Effector CD8-positive, alpha-beta T cell (primary cell): ENCODE results near the gene SMU1.
"Not testable (repeated sequence)": the region's sequence is repeated elsewhere in the genome, so short reads cannot be mapped to it uniquely, and the experiment has no call there.

Experiments used
- DNase-seq: peaks from one replicate; lab custom pipeline; 2025; lab: John Stamatoyannopoulos, UW

SMU1 gene

DNA sequence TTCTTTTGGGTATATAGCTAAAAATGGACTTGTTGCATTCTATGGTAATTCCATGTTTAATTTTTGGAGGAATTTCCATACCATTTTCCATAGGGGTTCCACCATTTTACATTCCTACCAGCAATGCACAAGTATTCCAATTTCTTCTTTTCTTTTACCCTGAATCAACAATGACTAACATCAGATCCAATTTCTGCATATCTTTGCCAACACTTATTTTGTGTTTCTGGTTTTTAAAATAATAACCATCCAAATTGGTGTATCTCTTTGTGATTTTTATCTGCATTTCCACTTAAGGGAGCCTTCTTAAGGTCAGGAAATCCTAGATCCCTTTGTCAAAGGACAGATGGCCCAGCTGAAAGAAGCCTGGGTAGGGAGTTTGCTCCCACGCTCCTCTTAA, 29.5 kb upstream of the SMU1 start:
- DNase-seq: no peak

- DNase-seq: no peak
These were observed 29.0 kb upstream of the SMU1 start for GRCh38 chr9:33105504-33105903.

DNA sequence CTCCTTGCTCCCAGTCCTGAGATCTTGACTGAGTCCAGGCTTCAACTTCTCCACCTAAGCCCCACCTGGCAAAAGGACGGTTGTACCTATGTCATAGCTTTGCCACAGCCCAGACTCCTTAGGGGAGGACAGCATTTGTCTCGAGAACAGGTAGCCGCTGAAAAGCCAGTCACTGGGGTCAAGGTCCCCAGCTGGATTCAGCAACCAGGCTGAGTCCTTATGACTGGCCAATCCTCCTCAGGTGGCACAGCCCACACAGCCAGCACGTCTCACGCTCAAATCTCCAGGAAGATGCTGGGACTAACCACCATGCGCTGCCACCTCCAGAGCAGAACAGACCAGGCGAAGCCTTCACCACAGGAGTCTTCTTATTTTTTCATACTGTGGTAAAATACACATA, 27.9 kb upstream of the SMU1 start:
- DNase-seq: no peak

GRCh38 chr9:33103501-33104281, 27.2 kb upstream of the SMU1 start:
- no peak for DNase-seq

DNA sequence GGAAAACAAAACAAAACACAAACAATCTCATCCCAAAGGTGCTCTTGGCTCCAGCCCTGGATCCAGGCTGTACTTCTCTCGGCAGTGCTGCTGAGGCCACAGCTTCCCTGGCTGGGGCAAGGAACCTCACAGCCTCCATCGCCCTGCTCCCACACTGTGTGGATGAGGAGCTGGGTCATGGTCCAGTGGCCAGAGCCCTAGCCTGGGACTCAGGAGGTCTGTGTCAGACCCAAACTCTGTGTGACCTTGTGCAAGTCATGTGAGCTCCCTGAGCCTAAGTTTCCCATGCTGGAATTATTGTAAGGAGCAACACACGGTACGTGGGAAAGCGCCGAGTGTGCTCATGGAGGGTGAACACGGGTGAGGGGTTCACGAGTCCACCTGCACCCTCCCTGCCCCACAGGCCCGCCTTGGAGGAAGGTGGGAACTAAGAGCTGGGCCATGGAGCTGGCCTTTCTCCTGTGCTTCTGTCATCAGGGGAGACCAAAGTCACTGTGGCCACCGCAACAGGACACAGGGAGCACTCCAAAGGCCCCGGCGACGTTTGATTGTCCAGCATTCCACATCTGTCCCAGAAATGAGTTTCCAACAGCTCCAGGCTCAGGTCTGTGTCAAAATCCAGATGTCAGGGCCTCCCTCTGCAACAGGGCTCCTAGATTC, 26.2 kb upstream of the SMU1 start:
- DNase-seq: no peak

GRCh38 chr9:33101104-33101951, 24.9 kb upstream of the SMU1 start:
- DNase-seq: no peak

GRCh38 chr9:33099754-33100153, 23.3 kb upstream of the SMU1 start:
- no peak for DNase-seq

- no peak for DNase-seq
These were observed 20.7 kb upstream of the SMU1 start for GRCh38 chr9:33097192-33097591.

- DNase-seq: no peak
These were observed 16.2 kb upstream of the SMU1 start for GRCh38 chr9:33092634-33093033.

DNA sequence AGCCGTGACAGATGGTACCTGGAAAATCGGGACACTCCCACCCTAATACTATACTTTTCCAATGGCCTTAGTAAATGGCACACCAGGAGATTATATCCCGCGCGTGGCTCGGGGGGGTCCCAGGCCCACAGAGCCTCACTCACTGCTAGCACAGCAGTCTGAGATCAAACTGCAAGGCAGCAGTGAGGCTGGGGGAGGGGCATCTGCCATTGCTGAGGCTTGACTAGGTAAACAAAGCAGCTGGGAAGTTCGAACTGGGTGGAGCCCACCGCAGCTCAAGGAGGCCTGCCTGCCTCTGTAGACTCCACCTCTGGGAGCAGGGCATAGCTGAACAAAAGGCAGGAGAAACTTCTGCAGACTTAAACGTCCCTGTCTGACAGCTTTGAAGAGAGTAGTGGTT, 9.2 kb upstream of the SMU1 start:
- not testable (repeated sequence) for DNase-seq

- DNase-seq: no peak
These were observed 6.3 kb upstream of the SMU1 start for GRCh38 chr9:33082538-33083326.

GRCh38 chr9:33082128-33082527, 5.7 kb upstream of the SMU1 start:
- DNase-seq: no peak

GRCh38 chr9:33081128-33081851, 4.8 kb upstream of the SMU1 start:
- DNase-seq: peak; percentile 33

DNA sequence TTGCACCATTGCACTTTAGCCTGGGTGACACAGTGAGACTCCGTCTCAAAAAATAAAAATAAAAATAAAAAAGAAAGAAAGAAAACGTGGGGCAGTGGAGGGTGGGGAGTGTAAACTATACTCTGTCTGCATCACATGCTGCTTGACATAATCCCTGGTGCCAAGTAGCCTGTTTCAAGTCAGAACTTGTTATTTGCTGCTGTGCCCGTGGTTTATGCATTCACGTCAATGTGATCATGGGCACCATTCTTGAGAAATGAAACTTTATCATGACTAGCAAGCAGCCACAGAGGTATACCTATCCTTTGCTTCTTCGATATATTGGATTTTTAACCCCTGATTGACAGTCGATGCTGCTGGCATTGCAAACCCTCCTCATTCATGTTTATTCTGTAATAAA, 4.1 kb upstream of the SMU1 start:
- DNase-seq: no peak

DNA sequence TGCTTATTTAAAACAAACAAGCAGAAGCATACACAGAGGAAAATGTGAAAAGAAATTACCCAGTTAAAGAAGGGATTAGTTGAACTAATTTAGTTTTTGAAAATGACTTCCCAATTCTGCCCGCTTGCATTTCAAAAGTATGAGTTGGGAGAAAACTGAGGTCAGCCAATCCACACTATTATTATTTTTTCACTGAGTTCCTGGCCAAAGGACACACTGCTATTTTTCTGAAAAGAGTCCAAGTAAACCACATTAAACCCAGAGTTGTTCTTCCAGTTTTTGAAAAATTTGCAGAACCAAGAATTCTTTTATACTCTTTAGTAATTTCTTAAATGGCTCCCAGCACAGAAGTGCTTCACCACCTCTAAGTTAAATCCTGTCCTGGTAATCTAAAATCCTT, 7.5 kb downstream of the SMU1 start:
- no peak for DNase-seq

GRCh38 chr9:33065157-33066076, 11.1 kb downstream of the SMU1 start:
- no peak for DNase-seq

DNA sequence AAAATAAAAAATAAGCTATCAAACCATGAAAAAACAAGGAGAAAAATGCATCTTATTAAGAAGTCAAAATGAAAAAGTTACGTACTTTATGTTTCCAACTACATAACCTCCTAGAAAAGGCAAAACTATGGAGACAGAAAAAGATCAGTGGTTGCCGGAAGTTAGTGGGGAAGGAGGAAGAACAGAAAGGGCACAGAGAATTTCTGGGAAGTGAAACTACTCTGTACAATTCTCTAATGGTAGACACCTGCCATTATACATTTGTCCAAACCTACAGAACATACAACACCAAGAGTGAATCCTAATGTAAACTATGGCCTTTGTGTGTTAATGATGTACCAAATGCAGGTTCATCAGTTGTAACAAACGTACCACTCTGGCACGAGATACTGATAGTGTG, 25.3 kb downstream of the SMU1 start:
- DNase-seq: no peak

- no peak for DNase-seq
These were observed 26.7 kb downstream of the SMU1 start for GRCh38 chr9:33049680-33050361.

DNA sequence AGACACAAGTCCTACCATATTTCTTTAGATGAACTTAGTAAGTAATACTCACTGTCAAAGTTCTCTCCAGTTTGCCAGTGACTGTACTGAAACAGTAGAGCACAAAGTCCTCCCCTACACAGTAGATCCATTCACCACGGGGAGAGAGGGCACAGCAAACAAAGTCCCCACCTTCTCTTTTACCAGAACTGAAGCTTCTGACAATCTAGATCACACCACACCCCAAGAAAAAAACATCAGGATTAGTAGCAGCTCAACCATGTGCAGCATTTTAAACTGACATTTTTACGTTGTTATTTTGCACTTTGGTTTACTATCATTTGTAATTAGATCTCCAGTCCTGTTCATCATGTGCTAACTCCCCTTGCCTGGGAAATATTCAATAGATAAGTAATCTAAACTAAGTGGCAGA, 28.4 kb downstream of the SMU1 start:
- DNase-seq: no peak

GRCh38 chr9:33046061-33046460, 30.4 kb downstream of the SMU1 start:
- DNase-seq: no peak
